ENCODE data around the gene PTPN12.

The PTPN12 gene

DNA sequence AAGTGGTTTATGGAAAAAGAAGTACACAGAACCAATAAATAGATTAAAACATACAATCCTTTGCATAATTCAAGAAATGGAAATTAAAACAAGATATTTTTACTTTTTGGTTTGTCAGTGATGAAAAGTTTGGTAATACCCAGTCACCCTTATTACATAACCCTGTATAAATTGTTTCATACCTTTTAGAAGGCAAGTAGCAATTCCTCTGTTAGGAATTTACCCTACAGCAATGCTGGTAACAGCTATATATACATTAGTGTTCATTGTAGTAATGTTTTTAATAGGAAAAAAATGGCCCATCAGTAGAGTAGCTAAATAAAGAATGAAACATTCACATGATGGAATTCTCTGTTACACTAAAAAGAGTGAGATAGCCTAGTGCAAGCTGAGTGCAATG lies 42.7 kb downstream of the PTPN12 start:
- no peak for DNase-seq
- TF ChIP-seq CTCF (IDR thresholded peaks at IDR 0.05; ENCODE audit: low read depth, low read length): no peak
- no peaks in the 10 kb centered on the region for H3K27me3 ChIP-seq
- no peaks in the 10 kb centered on the region for H3K4me1 ChIP-seq
- H3K4me3 ChIP-seq (ENCODE audit: low read depth, low read length): no peak overlapping the region
- no peaks in the 10 kb centered on the region for H3K9me3 ChIP-seq
- H3K36me3 ChIP-seq: peaks cover 3% of the 10 kb centered on the region; the same call in 1 of the 2 replicates

DNA sequence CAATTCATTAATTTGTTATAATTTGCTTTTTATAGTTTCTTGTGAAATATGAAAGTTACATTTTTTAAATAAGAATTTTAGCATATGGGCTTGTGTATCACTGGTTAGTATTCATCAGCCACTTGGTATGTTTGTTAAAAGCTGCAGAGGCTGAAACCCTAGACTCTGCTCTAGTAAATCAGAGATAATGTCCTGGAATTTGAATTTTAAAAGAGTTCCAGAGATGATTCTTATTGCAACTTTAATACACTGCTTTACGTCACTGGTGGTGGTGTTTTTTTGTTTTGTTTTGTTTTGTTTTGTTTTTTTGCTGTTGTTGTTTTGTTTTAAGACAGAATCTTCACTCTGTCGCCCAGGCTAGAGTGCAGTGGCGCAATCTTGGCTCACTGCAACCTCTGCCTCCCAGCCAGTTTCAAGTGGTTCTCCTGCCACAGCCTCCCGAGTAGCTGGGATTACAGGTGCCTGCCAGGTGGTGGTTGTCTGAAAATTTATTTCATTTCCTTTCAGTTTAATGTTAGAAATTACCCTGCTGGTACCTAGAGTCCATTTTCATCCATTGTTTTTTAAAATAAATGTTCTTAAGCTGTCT lies 43.8 kb downstream of the PTPN12 start:
- no peaks in the 10 kb centered on the region for H3K4me1 ChIP-seq
- no peaks in the 10 kb centered on the region for H3K9me3 ChIP-seq
- peaks cover 8% of the 10 kb centered on the region for H3K36me3 ChIP-seq
- TF ChIP-seq CTCF (IDR thresholded peaks at IDR 0.05; ENCODE audit: low read depth, low read length): no peak
- no peak overlapping the region for H3K4me3 ChIP-seq (ENCODE audit: low read depth, low read length)
- H3K27me3 ChIP-seq: no peaks in the 10 kb centered on the region
- no peak for DNase-seq

DNA sequence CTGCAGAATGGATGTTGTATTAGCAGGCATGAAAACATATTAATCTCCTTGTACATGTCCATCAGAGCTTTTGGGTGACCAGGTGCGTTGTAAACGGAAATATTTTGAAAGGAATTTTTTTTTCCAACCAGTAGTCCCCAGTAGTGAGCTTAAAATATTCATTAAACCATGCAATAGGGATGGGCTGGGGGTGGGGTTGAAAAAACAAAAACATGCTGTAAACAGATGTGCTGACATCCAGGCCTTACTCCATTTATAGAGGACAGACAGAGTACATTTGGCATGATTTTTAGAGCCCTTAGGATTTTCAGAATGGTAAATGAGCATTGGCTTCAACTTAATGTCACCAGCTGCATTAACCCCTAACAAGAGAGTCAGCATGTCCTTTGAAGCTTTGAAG lies 50.2 kb downstream of the PTPN12 start:
- no peak for TF ChIP-seq CTCF (IDR thresholded peaks at IDR 0.05; ENCODE audit: low read depth, low read length)
- no peaks in the 10 kb centered on the region for H3K27me3 ChIP-seq
- H3K4me3 ChIP-seq (ENCODE audit: low read depth, low read length): no peak overlapping the region
- no peaks in the 10 kb centered on the region for H3K4me1 ChIP-seq
- no peaks in the 10 kb centered on the region for H3K9me3 ChIP-seq
- DNase-seq: no peak
- peaks cover 13% of the 10 kb centered on the region; the same call in 1 of the 2 replicates for H3K36me3 ChIP-seq

GRCh38 chr7:77600952-77601351 lies 63.9 kb downstream of the PTPN12 start:
- no peaks in the 10 kb centered on the region for H3K9me3 ChIP-seq
- no peaks in the 10 kb centered on the region for H3K4me1 ChIP-seq
- H3K36me3 ChIP-seq: peaks cover 16% of the 10 kb centered on the region
- no peaks in the 10 kb centered on the region for H3K27me3 ChIP-seq
- DNase-seq: no peak
- no peak for TF ChIP-seq CTCF (IDR thresholded peaks at IDR 0.05; ENCODE audit: low read depth, low read length)
- H3K4me3 ChIP-seq (ENCODE audit: low read depth, low read length): no peak overlapping the region

GRCh38 chr7:77606562-77606961 lies 69.5 kb downstream of the PTPN12 start:
- TF ChIP-seq CTCF (IDR thresholded peaks at IDR 0.05; ENCODE audit: low read depth, low read length): no peak
- Histone ChIP-seq H3K4me1 (no peaks in the 10 kb centered on the region), H3K9me3 (no peaks in the 10 kb centered on the region), H3K27me3 (no peaks in the 10 kb centered on the region), H3K36me3 (peaks cover 15% of the 10 kb centered on the region), H3K4me3 (ENCODE audit: low read depth, low read length) (no peak overlapping the region)
- no peak for DNase-seq

DNA sequence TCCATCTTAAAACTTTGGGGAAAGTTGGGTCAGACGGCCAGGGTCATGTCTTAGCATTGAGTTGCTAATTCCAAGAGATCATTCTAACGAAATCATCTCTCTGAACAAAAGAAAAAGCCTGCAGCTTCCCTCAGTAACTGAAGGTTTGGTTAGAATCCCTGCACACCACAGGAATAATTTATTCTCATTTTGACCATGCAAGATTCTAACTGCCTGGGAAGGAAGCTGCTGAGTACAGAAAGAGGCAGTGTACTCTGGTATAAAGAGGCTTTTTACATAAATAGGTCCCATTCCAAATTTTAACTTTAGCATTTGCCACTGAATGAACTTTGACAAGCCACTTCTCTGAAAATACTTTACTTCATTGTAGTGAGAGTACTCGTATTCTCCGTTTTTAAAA lies 82.2 kb downstream of the PTPN12 start:
- no peak for TF ChIP-seq CTCF (IDR thresholded peaks at IDR 0.05; ENCODE audit: low read depth, low read length)

More for the DNA sequence above, 82.2 kb downstream of the PTPN12 start:
- Histone ChIP-seq H3K4me1 (no peaks in the 10 kb centered on the region), H3K36me3 (peaks cover 19% of the 10 kb centered on the region), H3K4me3 (ENCODE audit: low read depth, low read length) (no peak overlapping the region), H3K27me3 (no peaks in the 10 kb centered on the region), H3K9me3 (no peaks in the 10 kb centered on the region)
- no peak for DNase-seq

All from BE2C (cell line).